RWPE2 (cell line): ENCODE results near the gene RBM44.
"Not testable (repeated sequence)": the region's sequence is repeated elsewhere in the genome, so short reads cannot be mapped to it uniquely, and the experiment has no call there.

Experiments used
- ATAC-seq: fragments of 200-7000 bp; cut with Tn5 transposase; 3 replicates; pipeline ENCODE4 v1.9.1; 2021; ENCODE audit warnings: low read depth
- DNase-seq: peaks from one replicate; pipeline ENCODE4 v3.0.0-alpha.2; 2020; ENCODE audit warnings: low spot score
- H3K27ac ChIP-seq: fragments of 450-650 bp; 2 replicates; pipeline ENCODE4 v1.5.1; 2017; ENCODE audit warnings: mild to moderate bottlenecking; ENCODE audit not compliant: poor library complexity, severe bottlenecking
- H3K27me3 ChIP-seq: fragments of 250-450 bp; sonication (Bioruptor Pico); 2 replicates; pipeline ENCODE4 v1.5.1; 2021; ENCODE audit warnings: mild to moderate bottlenecking, moderate library complexity; ENCODE audit not compliant: insufficient read depth, poor library complexity, severe bottlenecking
- H3K36me3 ChIP-seq: fragments of 250-450 bp; sonication (Bioruptor Pico); 2 replicates; pipeline ENCODE4 v1.5.1; 2020; ENCODE audit warnings: low read depth, mild to moderate bottlenecking, moderate library complexity
- H3K4me1 ChIP-seq: fragments of 250-450 bp; sonication (Bioruptor Pico); 2 replicates; pipeline ENCODE4 v1.5.1; 2021; ENCODE audit warnings: mild to moderate bottlenecking, moderate library complexity; ENCODE audit not compliant: insufficient read depth, poor library complexity, severe bottlenecking
- H3K4me3 ChIP-seq: fragments of 250-450 bp; sonication (Bioruptor Pico); 2 replicates; pipeline ENCODE4 v1.5.1; 2021; ENCODE audit warnings: mild to moderate bottlenecking, moderate library complexity; ENCODE audit not compliant: severe bottlenecking
- H3K9me3 ChIP-seq: fragments of 250-450 bp; sonication (Bioruptor Pico); 2 replicates; pipeline ENCODE4 v1.5.1; 2021; ENCODE audit warnings: mild to moderate bottlenecking, moderate library complexity; ENCODE audit not compliant: severe bottlenecking
- CTCF ChIP-seq: fragments of 450-650 bp; IDR thresholded peaks from one replicate; pipeline ENCODE4 v1.5.1; 2017; ENCODE audit warnings: mild to moderate bottlenecking, moderate library complexity; ENCODE audit not compliant: poor library complexity, severe bottlenecking

Gene RBM44

GRCh38 chr2:237759176-237759575 is 39.4 kb upstream of the RBM44 start:
- TF ChIP-seq CTCF, result no peak
- peaks cover 95% of the 10 kb centered on the region for H3K36me3 ChIP-seq
- no peaks in the 10 kb centered on the region for H3K4me1 ChIP-seq
- H3K4me3 ChIP-seq, result no peak overlapping the region
- no peaks in the 10 kb centered on the region for H3K27me3 ChIP-seq
- H3K9me3 ChIP-seq, result no peaks in the 10 kb centered on the region
- no peak for DNase-seq
- no peak for ATAC-seq
- H3K27ac ChIP-seq, result no peak overlapping the region

- H3K4me1 ChIP-seq, result no peaks in the 10 kb centered on the region
- H3K9me3 ChIP-seq, result no peaks in the 10 kb centered on the region
- H3K27ac ChIP-seq, result no peak overlapping the region
- H3K4me3 ChIP-seq, result no peak overlapping the region
- H3K36me3 ChIP-seq, result peaks cover 89% of the 10 kb centered on the region
- H3K27me3 ChIP-seq, result no peaks in the 10 kb centered on the region
- TF ChIP-seq CTCF, result no peak
- DNase-seq, result no peak
- no peak for ATAC-seq
Measured at GRCh38 chr2:237760506-237761502, 37.8 kb upstream of the RBM44 start.

GRCh38 chr2:237762291-237763182 is 36.0 kb upstream of the RBM44 start:
- peaks cover 87% of the 10 kb centered on the region for H3K36me3 ChIP-seq
- H3K4me3 ChIP-seq, ATAC-seq, H3K27ac ChIP-seq, H3K27me3 ChIP-seq, H3K4me1 ChIP-seq, H3K9me3 ChIP-seq, DNase-seq: not testable (repeated sequence)

GRCh38 chr2:237763812-237764211 is 34.8 kb upstream of the RBM44 start:
- no peaks in the 10 kb centered on the region for H3K4me1 ChIP-seq
- no peak overlapping the region for H3K27ac ChIP-seq
- no peaks in the 10 kb centered on the region for H3K9me3 ChIP-seq
- ATAC-seq, result no peak
- no peak for DNase-seq
- no peak for TF ChIP-seq CTCF
- H3K27me3 ChIP-seq, result no peaks in the 10 kb centered on the region
- peaks cover 87% of the 10 kb centered on the region for H3K36me3 ChIP-seq
- no peak overlapping the region for H3K4me3 ChIP-seq

GRCh38 chr2:237765122-237765521 is 33.5 kb upstream of the RBM44 start:
- not testable (repeated sequence) for H3K27ac ChIP-seq, H3K27me3 ChIP-seq, H3K4me3 ChIP-seq, H3K4me1 ChIP-seq, ATAC-seq, H3K9me3 ChIP-seq, DNase-seq
- peaks cover 87% of the 10 kb centered on the region for H3K36me3 ChIP-seq
